H1 (cell line): ENCODE measurements around the gene NAA16. TPM values are rescaled to one million over a fixed set of nuclear protein-coding genes. Genes with fewer than 3 reads are reported as not detected.

Experiments
- CTCF ChIA-PET: fragments of 300-600 bp; sonication (Branson Sonifier 250); formaldehyde crosslinking; loops from one replicate; lab custom pipeline; 2021; ENCODE audit not compliant: partially characterized antibody; lab: Charles Lee
- POLR2A ChIA-PET: fragments of 300-600 bp; sonication (Branson Sonifier 250); formaldehyde crosslinking; loops from one replicate; lab custom pipeline; 2021; ENCODE audit warnings: inconsistent platforms; ENCODE audit not compliant: partially characterized antibody; lab: Charles Lee
- DNase-seq, 2 experiments: peaks; one replicate each; pipeline versions ENCODE4 v3.0.0 to v3.0.0-alpha.2; 2010 to 2022; ENCODE audit warnings: low spot score in 2 of 2, low read depth in 1 of 2, mixed read lengths in 1 of 2
- FAIRE-seq: peaks from 2 replicates; lab custom pipeline; 2011; peaks lifted over from hg19 to GRCh38; lab: Jason Lieb, UNC
- H2AFZ ChIP-seq: 2 replicates; pipeline ENCODE4 v1.8.1; 2012; ENCODE audit warnings: low read length, inconsistent platforms
- H2AK5ac ChIP-seq: 2 replicates; pipeline ENCODE4 v1.6.1; 2013; ENCODE audit warnings: low read depth, low read length
- H2BK120ac ChIP-seq: replicated peaks from 2 replicates; pipeline ENCODE3; 2013; ENCODE audit warnings: low read depth, low read length, inconsistent platforms
- H2BK12ac ChIP-seq: 2 replicates; pipeline ENCODE4 v1.6.1; 2013; ENCODE audit warnings: low read depth, low read length
- H2BK15ac ChIP-seq: 2 replicates; pipeline ENCODE4 v1.6.1; 2013; ENCODE audit warnings: low read length
- H2BK20ac ChIP-seq: 2 replicates; pipeline ENCODE4 v1.6.1; 2013; ENCODE audit warnings: low read length
- H2BK5ac ChIP-seq: 2 replicates; pipeline ENCODE4 v1.6.1; 2013; ENCODE audit warnings: low read depth, low read length
- H3K14ac ChIP-seq: 2 replicates; pipeline ENCODE4 v1.6.1; 2013; ENCODE audit warnings: inconsistent platforms; ENCODE audit not compliant: insufficient read length
- H3K18ac ChIP-seq: 2 replicates; pipeline ENCODE4 v1.6.1; 2013; ENCODE audit warnings: low read length; ENCODE audit errors: extremely low read depth
- H3K23ac ChIP-seq: 2 replicates; pipeline ENCODE4 v1.6.1; 2013; ENCODE audit warnings: inconsistent platforms; ENCODE audit not compliant: insufficient read length
- H3K23me2 ChIP-seq: 2 replicates; pipeline ENCODE4 v1.6.1; 2013; ENCODE audit warnings: low read depth, low read length
- H3K27ac ChIP-seq: 2 replicates; pipeline ENCODE4 v1.6.1; 2011; ENCODE audit warnings: low read depth, low read length, inconsistent platforms
- H3K27me3 ChIP-seq, 4 experiments: replicated peaks in 1 of 4; 1 replicate in 1 of 4; 2 replicates in 3 of 4; pipeline versions ENCODE4 v1.6.1 to v1.8.1; 2011 to 2013; ENCODE audit warnings: low read length in 3 of 4, mild to moderate bottlenecking in 3 of 4, inconsistent platforms in 2 of 4, mixed read lengths in 2 of 4, moderate library complexity in 1 of 4; ENCODE audit not compliant: control insufficient read depth in 3 of 4, insufficient read depth in 3 of 4; ENCODE audit errors: extremely low read depth in 1 of 4
- H3K36me3 ChIP-seq, 4 experiments: 2 replicates each; pipeline versions ENCODE4 v1.6.1 to v1.8.1; 2011 to 2013; ENCODE audit warnings: mild to moderate bottlenecking in 4 of 4, low read length in 3 of 4, moderate library complexity in 2 of 4, control low read depth in 1 of 4, inconsistent platforms in 1 of 4; ENCODE audit not compliant: insufficient read depth in 4 of 4, control insufficient read depth in 2 of 4
- H3K4ac ChIP-seq: replicated peaks from 2 replicates; pipeline ENCODE3; 2013; ENCODE audit warnings: low read length, low read depth, mixed read lengths, inconsistent platforms; ENCODE audit not compliant: insufficient read length
- H3K4me1 ChIP-seq, 4 experiments: replicated peaks in 1 of 4; 1 replicate in 1 of 4; 2 replicates in 3 of 4; pipeline versions ENCODE4 v1.6.1 to v1.8.1; 2011 to 2013; ENCODE audit warnings: low read length in 3 of 4, inconsistent platforms in 2 of 4, mixed read lengths in 1 of 4; ENCODE audit not compliant: insufficient read depth in 4 of 4, control insufficient read depth in 3 of 4
- H3K4me2 ChIP-seq, 2 experiments: 2 replicates each; pipeline versions ENCODE4 v1.6.1 to v1.8.1; 2011 to 2013; ENCODE audit warnings: low read depth in 2 of 2, low read length in 2 of 2, control low read depth in 1 of 2, inconsistent platforms in 1 of 2, mild to moderate bottlenecking in 1 of 2; ENCODE audit not compliant: insufficient read depth in 1 of 2
- H3K4me3 ChIP-seq, 4 experiments: fragments of 200-600, 300-600 bp in 1 of 4; sonication (generic), shearing (Covaris generic), sonication (Bioruptor Twin) in 1 of 4; 2 replicates each; pipeline versions ENCODE4 v1.5.1 to v1.8.1; 2011 to 2016; ENCODE audit warnings: low read length in 4 of 4, low read depth in 3 of 4, control low read depth in 2 of 4, inconsistent platforms in 2 of 4, mild to moderate bottlenecking in 2 of 4, mixed read lengths in 1 of 4, moderate library complexity in 1 of 4; ENCODE audit not compliant: insufficient read depth in 2 of 4; ENCODE audit errors: extremely low read depth in 1 of 4
- H3K56ac ChIP-seq: replicated peaks from 2 replicates; pipeline ENCODE3; 2013; ENCODE audit warnings: low read depth, mild to moderate bottlenecking, mixed read lengths, low read length, inconsistent platforms; ENCODE audit not compliant: insufficient read length
- H3K79me1 ChIP-seq: 2 replicates; pipeline ENCODE4 v1.6.1; 2013; ENCODE audit warnings: low read depth, low read length, control low read depth
- H3K79me2 ChIP-seq, 2 experiments: 2 replicates each; pipeline versions ENCODE4 v1.6.1 to v1.8.1; 2012 to 2013; ENCODE audit warnings: low read length in 2 of 2, mild to moderate bottlenecking in 2 of 2, inconsistent platforms in 1 of 2; ENCODE audit not compliant: insufficient read depth in 2 of 2, control insufficient read depth in 1 of 2
- H3K9ac ChIP-seq, 4 experiments: replicated peaks in 1 of 4; 1 replicate in 1 of 4; 2 replicates in 3 of 4; pipeline versions ENCODE4 v1.6.1 to v1.8.1; 2011 to 2013; ENCODE audit warnings: low read depth in 3 of 4, low read length in 3 of 4, control low read depth in 2 of 4, mild to moderate bottlenecking in 2 of 4, moderate library complexity in 2 of 4, inconsistent platforms in 1 of 4; ENCODE audit errors: extremely low read depth in 1 of 4
- H3K9me3 ChIP-seq, 2 experiments: 2 replicates each; pipeline versions ENCODE4 v1.6.1 to v1.8.1; 2012 to 2013; ENCODE audit warnings: mild to moderate bottlenecking in 2 of 2, moderate library complexity in 2 of 2, control low read depth in 1 of 2, inconsistent platforms in 1 of 2, low read depth in 1 of 2, low read length in 1 of 2, mixed read lengths in 1 of 2; ENCODE audit not compliant: insufficient read depth in 2 of 2
- H4K20me1 ChIP-seq, 2 experiments: replicated peaks in 1 of 2; 2 replicates each; pipeline versions ENCODE3 to v1.8.1; 2011 to 2013; ENCODE audit warnings: inconsistent platforms in 2 of 2, low read length in 2 of 2, mild to moderate bottlenecking in 1 of 2; ENCODE audit not compliant: insufficient read depth in 2 of 2, control insufficient read depth in 1 of 2
- H4K5ac ChIP-seq: 2 replicates; pipeline ENCODE4 v1.6.1; 2013; ENCODE audit warnings: low read length, low read depth, mixed read lengths, inconsistent platforms; ENCODE audit not compliant: insufficient read length
- H4K8ac ChIP-seq: 2 replicates; pipeline ENCODE4 v1.8.0; 2013; ENCODE audit warnings: mild to moderate bottlenecking, moderate library complexity, low read length, inconsistent platforms; ENCODE audit not compliant: insufficient read depth; ENCODE audit errors: extremely low read depth
- H4K91ac ChIP-seq: replicated peaks from 2 replicates; pipeline ENCODE3; 2013; ENCODE audit warnings: low read length, mixed read lengths, inconsistent platforms; ENCODE audit not compliant: insufficient read length
- ASH2L ChIP-seq: fragments of 200-600, 300-600 bp; sonication (generic); IDR thresholded peaks from one replicate; pipeline ENCODE4 v1.7.1; 2017; ENCODE audit warnings: low read length
- BACH1 ChIP-seq: IDR thresholded peaks from 2 replicates; pipeline ENCODE4 v1.6.1; 2012; ENCODE audit warnings: low read length, improper control_type of control experiment
- CTBP2 ChIP-seq: IDR thresholded peaks from 2 replicates; pipeline ENCODE4 v1.7.0; 2011; ENCODE audit warnings: borderline replicate concordance, mild to moderate bottlenecking, moderate library complexity, mixed read lengths, low read length; ENCODE audit not compliant: insufficient read depth, insufficient read length
- EZH2 ChIP-seq: fragments of 200-600 bp; sonication (generic); IDR thresholded peaks from 2 replicates; pipeline ENCODE4 v1.7.1; 2012; ENCODE audit warnings: low read depth, mild to moderate bottlenecking, moderate library complexity, low read length, inconsistent platforms; ENCODE audit not compliant: severe bottlenecking
- GABPA ChIP-seq: IDR thresholded peaks from 2 replicates; pipeline ENCODE4 v1.6.1; 2011; ENCODE audit warnings: mild to moderate bottlenecking, low read length, moderate library complexity, borderline replicate concordance; ENCODE audit not compliant: insufficient read depth
- HDAC2 ChIP-seq, 2 experiments: fragments of 300-600 bp in 1 of 2; sonication (generic) in 1 of 2; IDR thresholded peaks; 2 replicates each; pipeline ENCODE4 v1.6.1; 2011 to 2012; ENCODE audit warnings: low read depth in 2 of 2, low read length in 2 of 2, mild to moderate bottlenecking in 2 of 2, moderate library complexity in 2 of 2, borderline replicate concordance in 1 of 2, inconsistent platforms in 1 of 2
- KDM4A ChIP-seq: IDR thresholded peaks from one replicate; pipeline ENCODE4 v1.7.1; 2012; ENCODE audit warnings: low read depth, mild to moderate bottlenecking, moderate library complexity, low read length, inconsistent platforms; ENCODE audit not compliant: severe bottlenecking
- POLR2A ChIP-seq, 2 experiments: IDR thresholded peaks; 1 replicate in 1 of 2; 2 replicates in 1 of 2; pipeline ENCODE4 v1.6.1; 2011; ENCODE audit warnings: low read depth in 2 of 2, low read length in 2 of 2, mild to moderate bottlenecking in 2 of 2; ENCODE audit errors: control extremely low read depth in 1 of 2
- RFX5 ChIP-seq: IDR thresholded peaks from 2 replicates; pipeline ENCODE4 v1.6.1; 2011; ENCODE audit warnings: low read depth, low read length, improper control_type of control experiment, borderline replicate concordance
- SIRT6 ChIP-seq: IDR thresholded peaks from one replicate; pipeline ENCODE4 v1.7.1; 2012; ENCODE audit warnings: low read length, inconsistent platforms
- SIX5 ChIP-seq: IDR thresholded peaks from 2 replicates; pipeline ENCODE4 v1.6.1; 2011; ENCODE audit warnings: mild to moderate bottlenecking, low read depth, low read length
- TBP ChIP-seq: IDR thresholded peaks from 2 replicates; pipeline ENCODE4 v1.6.1; 2011; ENCODE audit warnings: low read depth, low read length, improper control_type of control experiment
- YY1 ChIP-seq: IDR thresholded peaks from 2 replicates; pipeline ENCODE4 v1.6.1; 2011; ENCODE audit warnings: low read depth, mild to moderate bottlenecking, low read length
- WGBS, 2 experiments: shearing (Covaris generic) in 1 of 2; methylation state at CpG; one replicate each; pipeline versions ENCODE4 v1.1.6 to v1.1.7; 2013 to 2015; ENCODE audit warnings: low lambda C conversion rate in 2 of 2, mixed read lengths in 2 of 2, inconsistent platforms in 1 of 2, low coverage in 1 of 2, missing lambda C conversion rate in 1 of 2; ENCODE audit not compliant: insufficient replicate concordance in 2 of 2, insufficient coverage in 1 of 2, insufficient read length in 1 of 2; ENCODE audit errors: extremely low coverage in 1 of 2, missing lambda C conversion rate in 1 of 2; 5-methylcytosine and 5-hydroxymethylcytosine counted together
- polyA plus RNA-seq, 7 experiments: library from polyadenylated mRNA; depleted of rRNA in 3 of 7; stranded (reverse) in 5 of 7; unstranded in 2 of 7; fragments of >200 nt in 5 of 7; fragments of 200-250 nt in 2 of 7; gene quantifications; 1 replicate in 5 of 7; 2 replicates in 1 of 7; 4 replicates in 1 of 7; pipeline versions ENCODE4 v1.2.1 to v1.2.3, GENCODE V29; 2011 to 2013; ENCODE audit warnings: missing spikeins in 2 of 7, mixed read lengths in 2 of 7
- total RNA-seq: library from RNA; stranded (reverse); fragmentation: NEBNext Ultra II Directional; extraction: Animal tissue kit (Norgen Biotek cat#: 25700); gene quantifications from 2 replicates; pipeline ENCODE4 v1.2.1, GENCODE V29; 2021

Gene NAA16
- total and polyA plus RNA-seq, 2 of the 8 experiments (the other 6 are each of a cell fraction or from before 2014, with no cell fraction given), result 11.4 to 40.0 TPM

DNA sequence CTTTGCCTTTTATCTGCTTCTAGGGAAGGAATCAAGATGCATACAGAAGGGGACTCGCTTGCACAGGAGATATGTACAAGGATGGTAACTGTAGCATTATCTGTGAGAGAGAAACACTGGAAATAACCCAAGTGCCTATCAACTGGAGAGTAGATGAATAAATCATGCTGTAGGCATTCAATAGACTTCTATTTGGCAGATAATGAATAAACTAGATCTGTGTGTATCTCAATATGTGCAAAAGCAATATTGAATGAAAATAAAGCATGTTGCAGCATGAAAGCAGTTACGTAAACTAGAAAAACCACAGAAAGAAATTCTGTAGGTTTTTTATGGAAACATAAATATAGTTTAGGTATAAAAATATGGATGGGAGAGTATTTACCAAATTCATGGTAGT lies 107.7 kb downstream of the NAA16 start:
- no peak overlapping the region for H3K9ac ChIP-seq
- 82% methylated on average over 2 of the region's 2 CpGs; no CpG with 5 or more reads in 1 of the 2 experiments for WGBS, 2 experiments
- H4K5ac ChIP-seq, result no peak overlapping the region
- H3K79me2 ChIP-seq, result no peaks in the 10 kb centered on the region
- no peaks in the 10 kb centered on the region for H3K4me1 ChIP-seq
- no peaks in the 10 kb centered on the region for H4K20me1 ChIP-seq
- DNase-seq (no peak), FAIRE-seq (no peak)
- no peaks in the 10 kb centered on the region for H3K27me3 ChIP-seq
- H2AFZ ChIP-seq, result no peak overlapping the region
- no peak overlapping the region for H2BK12ac ChIP-seq
- no peak overlapping the region for H3K18ac ChIP-seq
- no peaks in the 10 kb centered on the region for H3K23me2 ChIP-seq
- no peaks in the 10 kb centered on the region for H3K9me3 ChIP-seq
- POLR2A ChIA-PET, result no interaction called here
- H4K8ac ChIP-seq, result no peak overlapping the region
- no peak overlapping the region for H3K27ac ChIP-seq
- no peaks in the 10 kb centered on the region for H3K79me1 ChIP-seq
- H2BK15ac ChIP-seq, result no peak overlapping the region
- H3K36me3 ChIP-seq, result no peaks in the 10 kb centered on the region
- H4K91ac ChIP-seq, result no peak overlapping the region
- no peak overlapping the region for H3K4ac ChIP-seq
- no peak overlapping the region for H3K4me3 ChIP-seq
- CTCF ChIA-PET, result interaction anchor here (1.5 kb wide), 1 partner anchor 231 kb away, joined by 3 read pairs; no protein-coding TSS in a partner anchor
- no peak overlapping the region for H2BK5ac ChIP-seq
- no peak overlapping the region for H2BK120ac ChIP-seq
- H2AK5ac ChIP-seq, result no peak overlapping the region
- H3K4me2 ChIP-seq, result no peak overlapping the region
- H3K56ac ChIP-seq, result no peak overlapping the region
- no peak overlapping the region for H3K14ac ChIP-seq
- no peak overlapping the region for H3K23ac ChIP-seq
- H2BK20ac ChIP-seq, result no peak overlapping the region
- no peak for TF ChIP-seq RFX5
- no peak for TF ChIP-seq EZH2
- no peak for TF ChIP-seq HDAC2 (IDR thresholded peaks at IDR 0.05; ENCODE audit: borderline replicate concordance in 1 of 2, low read depth in 2 of 2, low read length in 2 of 2)
- no peak for TF ChIP-seq SIRT6
- no peak for TF ChIP-seq ASH2L
- no peak for TF ChIP-seq GABPA
- TF ChIP-seq YY1, result no peak
- TF ChIP-seq CTBP2, result no peak
- no peak for TF ChIP-seq TBP
- TF ChIP-seq BACH1, result no peak
- no peak for TF ChIP-seq SIX5
- no peak for TF ChIP-seq POLR2A (IDR thresholded peaks at IDR 0.05; ENCODE audit: control extremely low read depth in 1 of 2, low read depth in 2 of 2, low read length in 2 of 2)
- no peak for TF ChIP-seq KDM4A
